Coronary artery (tissue), 2 donors: ENCODE data around the gene MYCBP2.
A peak's percentile ranks its signal among the peaks of the same experiment; 100 is the strongest.

Experiments
- DNase-seq: peaks from one replicate; pipeline ENCODE4 v3.0.0-alpha.2; 2017; ENCODE audit warnings: low spot score
- H3K27ac ChIP-seq, 2 donors: fragments of 200-600 bp; sonication (generic); one replicate each; pipeline ENCODE4 v1.5.1; 2016 to 2019
- H3K4me3 ChIP-seq: fragments of 200-600 bp; sonication (generic); 2 replicates; pipeline ENCODE4 v1.5.1; 2016; ENCODE audit warnings: mild to moderate bottlenecking, moderate library complexity
- TF ChIP-seq, protein P1 (sequence below): fragments of 200-600 bp; sonication (generic); IDR thresholded peaks from one replicate; pipeline ENCODE4 v1.5.1; 2019; ENCODE audit warnings: antibody characterized with exemption

Gene MYCBP2

DNA sequence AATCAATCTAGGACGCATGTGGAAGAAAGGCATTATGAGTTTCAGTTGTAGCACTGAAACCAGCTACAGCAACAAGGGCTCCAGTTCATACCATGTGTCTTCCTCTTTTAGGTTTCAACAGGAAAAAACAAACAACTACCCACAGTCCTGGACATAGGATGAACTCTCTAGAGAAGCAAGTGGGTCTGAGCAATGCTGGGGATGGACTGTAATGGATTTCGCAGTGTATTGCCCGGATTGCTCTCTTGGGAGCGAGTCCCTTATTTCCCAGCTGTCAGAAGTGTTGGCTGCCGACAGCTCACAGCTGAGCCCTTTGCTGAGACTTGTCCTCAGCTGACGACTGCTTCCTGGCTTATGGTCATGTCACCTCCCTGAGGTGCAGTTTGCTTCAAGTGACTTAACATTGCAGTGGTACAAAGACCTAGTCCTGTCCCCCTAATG, 12.1 kb upstream of the MYCBP2 start:
- Histone ChIP-seq H3K27ac (no peak overlapping the region), H3K4me3 (no peak overlapping the region)
- TF ChIP-seq, protein P1, sequence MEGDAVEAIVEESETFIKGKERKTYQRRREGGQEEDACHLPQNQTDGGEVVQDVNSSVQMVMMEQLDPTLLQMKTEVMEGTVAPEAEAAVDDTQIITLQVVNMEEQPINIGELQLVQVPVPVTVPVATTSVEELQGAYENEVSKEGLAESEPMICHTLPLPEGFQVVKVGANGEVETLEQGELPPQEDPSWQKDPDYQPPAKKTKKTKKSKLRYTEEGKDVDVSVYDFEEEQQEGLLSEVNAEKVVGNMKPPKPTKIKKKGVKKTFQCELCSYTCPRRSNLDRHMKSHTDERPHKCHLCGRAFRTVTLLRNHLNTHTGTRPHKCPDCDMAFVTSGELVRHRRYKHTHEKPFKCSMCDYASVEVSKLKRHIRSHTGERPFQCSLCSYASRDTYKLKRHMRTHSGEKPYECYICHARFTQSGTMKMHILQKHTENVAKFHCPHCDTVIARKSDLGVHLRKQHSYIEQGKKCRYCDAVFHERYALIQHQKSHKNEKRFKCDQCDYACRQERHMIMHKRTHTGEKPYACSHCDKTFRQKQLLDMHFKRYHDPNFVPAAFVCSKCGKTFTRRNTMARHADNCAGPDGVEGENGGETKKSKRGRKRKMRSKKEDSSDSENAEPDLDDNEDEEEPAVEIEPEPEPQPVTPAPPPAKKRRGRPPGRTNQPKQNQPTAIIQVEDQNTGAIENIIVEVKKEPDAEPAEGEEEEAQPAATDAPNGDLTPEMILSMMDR = no peak
- DNase-seq = no peak

DNA sequence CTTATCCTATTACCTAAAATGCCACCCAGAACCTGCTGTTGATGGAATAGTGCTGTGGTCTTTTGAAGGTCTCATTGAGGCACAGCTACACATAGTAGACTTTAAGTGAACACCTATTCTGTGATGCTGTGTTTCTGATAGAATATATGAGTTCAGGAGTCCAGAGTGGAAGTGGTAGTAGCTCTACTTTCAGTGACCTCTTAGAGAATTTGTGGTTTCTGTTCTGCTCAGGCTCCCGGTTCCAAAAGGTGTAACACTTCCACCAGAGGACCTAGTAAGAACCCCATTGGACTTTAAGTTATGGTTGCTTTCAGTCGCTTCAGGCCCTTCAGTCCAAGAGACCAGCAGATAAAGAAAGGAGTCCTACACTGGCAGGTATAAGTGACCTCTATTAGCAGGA, 11.4 kb upstream of the MYCBP2 start:
- DNase-seq = no peak
- Histone ChIP-seq H3K4me3 (no peak overlapping the region), H3K27ac (no peak overlapping the region)
- TF ChIP-seq, protein P1 = no peak

DNA sequence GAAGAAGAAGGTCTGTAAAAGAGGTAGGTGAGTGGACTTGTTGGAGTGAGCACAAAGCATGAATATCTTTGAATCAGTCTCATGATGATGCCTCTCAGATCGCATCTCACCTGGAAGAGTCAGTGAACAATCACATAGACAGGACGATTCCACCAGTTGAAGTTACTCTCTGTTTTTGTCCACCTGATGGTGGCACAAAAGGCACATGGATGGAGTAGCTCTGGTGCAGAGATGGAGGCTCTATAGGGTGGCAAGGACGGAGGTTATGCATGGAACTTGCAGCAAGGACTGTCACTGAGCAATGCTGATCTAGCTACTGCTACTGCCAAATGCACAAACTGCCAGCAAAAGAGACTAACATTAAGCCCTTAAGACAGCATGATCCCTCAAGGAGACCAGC, 10.3 kb upstream of the MYCBP2 start:
- TF ChIP-seq, protein P1 = no peak
- H3K4me3 ChIP-seq = no peak overlapping the region
- no peak overlapping the region for H3K27ac ChIP-seq
- DNase-seq = no peak

GRCh38 chr13:77335543-77335942, 8.6 kb upstream of the MYCBP2 start:
- Histone ChIP-seq H3K27ac (no peak overlapping the region), H3K4me3 (no peak overlapping the region)
- DNase-seq = no peak
- TF ChIP-seq, protein P1 = no peak

DNA sequence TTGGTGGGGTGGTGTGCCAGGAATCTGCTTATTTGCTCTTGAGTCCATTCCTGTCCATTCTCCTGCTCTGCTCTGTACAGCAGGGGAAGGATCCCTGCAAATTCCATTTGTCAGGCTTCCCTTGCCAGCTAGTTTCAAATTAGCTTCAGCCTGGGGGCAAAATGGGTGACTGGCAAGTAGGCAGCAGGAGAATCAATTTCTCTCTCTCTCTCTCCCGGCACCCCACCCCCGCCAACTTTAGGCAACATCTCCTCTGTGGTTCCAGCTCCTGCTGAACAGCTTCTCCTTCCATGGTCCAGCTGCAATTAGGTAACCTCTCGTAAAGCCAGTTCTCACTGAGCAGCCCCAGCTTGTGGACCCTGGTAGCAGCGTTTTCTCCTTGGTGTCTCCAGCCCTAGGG, 6.7 kb upstream of the MYCBP2 start:
- no peak overlapping the region for H3K4me3 ChIP-seq
- DNase-seq = no peak
- TF ChIP-seq, protein P1 = no peak
- H3K27ac ChIP-seq = no peak overlapping the region

DNA sequence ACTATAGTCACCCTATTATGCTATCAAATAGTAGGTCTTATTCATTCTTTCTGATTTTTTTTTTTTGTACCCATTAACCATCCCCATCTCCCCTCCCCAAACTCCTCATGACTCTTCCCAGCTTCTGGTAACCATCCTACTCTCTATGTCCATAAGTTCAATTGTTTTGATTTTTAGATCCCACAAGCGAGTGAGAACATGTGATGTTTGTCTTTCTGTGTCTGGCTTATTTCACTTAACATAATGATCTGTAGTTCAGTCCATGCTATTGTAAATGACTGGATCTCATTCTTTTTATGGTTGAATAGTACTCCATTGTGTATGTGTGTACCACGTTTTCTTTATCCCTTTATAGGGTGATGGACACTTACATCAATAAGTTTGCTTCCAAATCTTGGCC, 4.5 kb upstream of the MYCBP2 start:
- Histone ChIP-seq H3K27ac (no peak overlapping the region), H3K4me3 (no peak overlapping the region)
- no peak for DNase-seq
- TF ChIP-seq, protein P1 = no peak

DNA sequence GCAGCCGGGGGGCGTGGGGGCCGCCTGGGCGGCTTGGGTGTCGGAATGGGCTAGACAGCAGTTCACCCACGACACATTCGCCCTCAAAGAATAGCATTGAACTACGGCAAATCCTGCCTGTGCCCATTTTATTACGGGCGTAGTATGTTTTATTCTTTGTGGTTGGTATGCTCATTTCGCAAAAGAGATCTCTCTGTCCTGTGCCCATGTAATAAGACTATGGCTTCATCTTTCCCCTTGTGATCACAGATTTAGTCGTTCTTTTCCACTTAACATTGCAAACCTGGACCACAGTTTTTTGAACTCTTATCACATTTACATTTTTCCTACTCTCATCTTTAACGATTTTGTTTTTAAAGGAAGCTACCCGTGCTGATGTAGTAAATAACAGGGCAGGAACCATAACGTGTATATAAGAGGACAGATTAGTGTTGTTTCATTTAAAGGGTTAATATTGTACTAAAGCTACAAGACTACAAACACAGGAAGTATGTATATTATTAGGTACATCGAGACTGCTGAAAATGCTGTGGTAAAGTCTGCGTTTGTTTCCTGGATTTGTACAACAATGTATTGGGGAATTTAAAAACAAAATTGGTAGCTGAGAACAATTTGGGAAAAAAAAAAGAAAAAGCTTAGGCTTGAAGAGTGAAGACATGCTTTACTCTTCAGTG, 3.2 kb upstream of the MYCBP2 start:
- peak overlapping the region; percentile 73 to 91 for H3K27ac ChIP-seq
- no peak for DNase-seq
- TF ChIP-seq, protein P1 = no peak
- peak overlapping the region; percentile 81 for H3K4me3 ChIP-seq
